ENCODE results near the gene ADSS1. TPM values are rescaled to one million over a fixed set of nuclear protein-coding genes. Genes with fewer than 3 reads are reported as not detected.
"Not testable (repeated sequence)": the region's sequence is repeated elsewhere in the genome, so short reads cannot be mapped to it uniquely, and the experiment has no call there.

Gene ADSS1
- total and polyA plus RNA-seq, 2 experiments from 2014 or later = 3.8 to 7.6 TPM

GRCh38 chr14:104747876-104748275 is 23.8 kb downstream of the ADSS1 start:
- no peak overlapping the region for H3K4me2 ChIP-seq
- WGBS (ENCODE audit: low lambda C conversion rate, missing lambda C conversion rate) = 65% methylated on average over 9 of the region's 9 CpGs
- H3K27ac ChIP-seq = peak overlapping the region; percentile 77
- H3K9me2 ChIP-seq (replicated peaks; ENCODE audit: insufficient read depth) = no peaks in the 10 kb centered on the region
- H3K4me3 ChIP-seq = no peak overlapping the region
- no peaks in the 10 kb centered on the region for H3K9me3 ChIP-seq (ENCODE audit: low read depth)
- H2AFZ ChIP-seq = no peak overlapping the region
- no peaks in the 10 kb centered on the region for H4K20me1 ChIP-seq (ENCODE audit: insufficient read depth, poor library complexity, severe bottlenecking)
- no peaks in the 10 kb centered on the region for H3K27me3 ChIP-seq
- no peak for DNase-seq (ENCODE audit: low spot score)
- peaks cover 28% of the 10 kb centered on the region for H3K4me1 ChIP-seq (ENCODE audit: insufficient read depth)
- H3K79me2 ChIP-seq = no peaks in the 10 kb centered on the region
- no peaks in the 10 kb centered on the region for H3K36me3 ChIP-seq (replicated peaks; ENCODE audit: insufficient read depth, low read depth)
- no peak for TF ChIP-seq EZH2phosphoT487 (IDR thresholded peaks at IDR 0.05; ENCODE audit: low read depth, severe bottlenecking, unreplicated experiment)
- no peak for TF ChIP-seq EZH2 (IDR thresholded peaks at IDR 0.05; ENCODE audit: borderline replicate concordance)
- no peak for TF ChIP-seq CTCF (IDR thresholded peaks at IDR 0.05; ENCODE audit: poor library complexity)

- H4K20me1 ChIP-seq (ENCODE audit: insufficient read depth, poor library complexity, severe bottlenecking) = peaks cover 8% of the 10 kb centered on the region
- TF ChIP-seq CTCF (IDR thresholded peaks at IDR 0.05; ENCODE audit: poor library complexity) (no peak), EZH2 (IDR thresholded peaks at IDR 0.05; ENCODE audit: borderline replicate concordance) (no peak), EZH2phosphoT487 (IDR thresholded peaks at IDR 0.05; ENCODE audit: low read depth, severe bottlenecking, unreplicated experiment) (no peak)
- peaks cover 12% of the 10 kb centered on the region for H3K79me2 ChIP-seq
- H3K36me3 ChIP-seq (replicated peaks; ENCODE audit: insufficient read depth, low read depth) = no peaks in the 10 kb centered on the region
- no peaks in the 10 kb centered on the region for H3K9me2 ChIP-seq (replicated peaks; ENCODE audit: insufficient read depth)
- H3K27me3 ChIP-seq = no peaks in the 10 kb centered on the region
- DNase-seq (ENCODE audit: low spot score) = peak; percentile 84
- no peak overlapping the region for H3K4me3 ChIP-seq
- no peaks in the 10 kb centered on the region for H3K9me3 ChIP-seq (ENCODE audit: low read depth)
- peak overlapping the region; percentile 6 for H3K4me2 ChIP-seq
- H2AFZ ChIP-seq = no peak overlapping the region
- H3K27ac ChIP-seq = peak overlapping the region; percentile 77
- peaks cover 30% of the 10 kb centered on the region for H3K4me1 ChIP-seq (ENCODE audit: insufficient read depth)
- 54% methylated on average over 11 of the region's 11 CpGs for WGBS (ENCODE audit: low lambda C conversion rate, missing lambda C conversion rate)
These were observed 25.2 kb downstream of the ADSS1 start for GRCh38 chr14:104749111-104749649.

DNA sequence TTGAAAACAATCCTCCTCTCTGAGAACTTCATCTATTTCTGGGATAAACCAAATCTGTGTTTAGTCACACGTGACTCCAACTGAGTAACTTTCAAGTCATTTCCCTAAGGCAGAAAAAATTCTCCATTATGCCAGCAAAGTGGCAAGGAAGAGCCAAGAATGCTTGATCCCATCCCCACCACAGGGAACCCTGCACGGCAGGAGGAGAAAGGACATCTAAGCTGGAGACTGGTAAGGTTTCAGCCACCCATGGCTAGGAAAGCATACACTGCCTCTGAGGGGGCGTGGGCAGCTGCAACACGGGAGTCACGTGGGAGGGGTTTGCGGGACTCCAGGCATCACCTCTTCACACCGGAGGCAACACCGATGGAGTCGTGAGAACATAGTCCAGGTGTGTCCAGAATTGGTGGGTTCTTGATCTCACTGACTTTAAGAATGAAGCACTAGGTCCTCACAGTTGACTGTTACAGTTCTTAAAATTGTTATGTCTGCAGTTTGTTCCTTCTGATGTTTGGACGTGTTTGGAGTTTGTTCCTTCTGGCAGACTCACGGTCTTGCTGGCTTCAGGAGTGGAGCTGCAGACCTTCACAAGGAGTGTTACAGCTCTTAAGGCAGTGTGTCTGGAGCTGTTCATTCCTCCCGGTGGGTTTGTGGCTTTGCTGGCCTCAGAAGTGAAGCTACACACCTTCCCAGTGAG is 26.2 kb downstream of the ADSS1 start:
- Histone ChIP-seq H3K4me1 (ENCODE audit: insufficient read depth) (peaks cover 35% of the 10 kb centered on the region), H3K79me2 (peaks cover 22% of the 10 kb centered on the region), H3K4me2 (peak overlapping the region; percentile 6), H2AFZ (no peak overlapping the region), H4K20me1 (ENCODE audit: insufficient read depth, poor library complexity, severe bottlenecking) (peaks cover 18% of the 10 kb centered on the region), H3K36me3 (replicated peaks; ENCODE audit: insufficient read depth, low read depth) (no peaks in the 10 kb centered on the region), H3K4me3 (no peak overlapping the region), H3K27ac (peak overlapping the region; percentile 75), H3K27me3 (no peaks in the 10 kb centered on the region), H3K9me2 (replicated peaks; ENCODE audit: insufficient read depth) (no peaks in the 10 kb centered on the region), H3K9me3 (ENCODE audit: low read depth) (no peaks in the 10 kb centered on the region)
- WGBS (ENCODE audit: low lambda C conversion rate, missing lambda C conversion rate) = 85% methylated on average over 12 of the region's 12 CpGs
- TF ChIP-seq CTCF (IDR thresholded peaks at IDR 0.05; ENCODE audit: poor library complexity) (no peak), EZH2 (IDR thresholded peaks at IDR 0.05; ENCODE audit: borderline replicate concordance) (no peak), EZH2phosphoT487 (IDR thresholded peaks at IDR 0.05; ENCODE audit: low read depth, severe bottlenecking, unreplicated experiment) (no peak)
- DNase-seq (ENCODE audit: low spot score) = no peak

GRCh38 chr14:104750753-104751057 is 26.7 kb downstream of the ADSS1 start:
- not testable (repeated sequence) for H3K9me2 ChIP-seq (replicated peaks; ENCODE audit: insufficient read depth); DNase-seq (ENCODE audit: low spot score); H3K27ac ChIP-seq; H3K36me3 ChIP-seq (replicated peaks; ENCODE audit: insufficient read depth, low read depth); H3K27me3 ChIP-seq; H3K4me2 ChIP-seq; H3K9me3 ChIP-seq (ENCODE audit: low read depth); H2AFZ ChIP-seq; H3K4me3 ChIP-seq
- Histone ChIP-seq H3K79me2 (peaks cover 27% of the 10 kb centered on the region), H4K20me1 (ENCODE audit: insufficient read depth, poor library complexity, severe bottlenecking) (peaks cover 23% of the 10 kb centered on the region), H3K4me1 (ENCODE audit: insufficient read depth) (peaks cover 35% of the 10 kb centered on the region)
- 94% methylated on average over 5 of the region's 5 CpGs for WGBS (ENCODE audit: low lambda C conversion rate, missing lambda C conversion rate)

Data from hepatocyte (in vitro differentiated cells).